Heart right ventricle (tissue), 16 donors: ENCODE results near the gene IFITM1. TPM values are rescaled to one million over a fixed set of nuclear protein-coding genes. Genes with fewer than 3 reads are reported as not detected.

Experiments
- ATAC-seq, 8 donors: fragments of 200-7000 bp; cut with Tn5 transposase; one replicate each; pipeline ENCODE4 v1.9.1; 2020; ENCODE audit warnings: mild to moderate bottlenecking in 8 of 8, moderate library complexity in 8 of 8, moderate number of reproducible peaks in 1 of 8
- DNase-seq, 2 donors: peaks; one replicate each; pipeline ENCODE4 v3.0.0-alpha.2; 2020
- H3K27ac ChIP-seq, 10 donors: fragments of 200-600 bp; sonication (generic) in 2 of 10; one replicate each; pipeline versions ENCODE4 v1.5.0 to v1.8.0; 2020 to 2022; ENCODE audit warnings: mild to moderate bottlenecking in 3 of 10
- H3K27me3 ChIP-seq, 7 donors: fragments of 200-600 bp; one replicate each; pipeline ENCODE4 v1.8.0; 2021 to 2022; ENCODE audit warnings: mild to moderate bottlenecking in 2 of 7
- H3K36me3 ChIP-seq, 9 donors: fragments of 200-600 bp; sonication (generic) in 1 of 9; one replicate each; pipeline versions ENCODE4 v1.5.0 to v1.8.0; 2020 to 2022; ENCODE audit warnings: mild to moderate bottlenecking in 2 of 9
- H3K4me1 ChIP-seq, 9 donors: fragments of 200-600 bp; sonication (generic) in 1 of 9; one replicate each; pipeline versions ENCODE4 v1.5.0 to v1.8.0; 2020 to 2022; ENCODE audit warnings: mild to moderate bottlenecking in 4 of 9
- H3K4me3 ChIP-seq, 10 donors: fragments of 200-600 bp; sonication (generic) in 2 of 10; one replicate each; pipeline versions ENCODE4 v1.5.0 to v1.8.0; 2020 to 2022; ENCODE audit warnings: mild to moderate bottlenecking in 7 of 10, moderate library complexity in 2 of 10
- H3K9me3 ChIP-seq, 11 donors: fragments of 200-600 bp in 10 of 11; sonication (generic) in 2 of 11; one replicate each; pipeline versions ENCODE4 v1.5.0 to v1.8.0; 2013 to 2022; ENCODE audit warnings: mild to moderate bottlenecking in 2 of 11, control low read depth in 1 of 11, moderate library complexity in 1 of 11
- WGBS, 2 donors: extraction: QIAGEN DNeasy Blood & Tissue Kit; methylation state at CpG; one replicate each; pipeline ENCODE4 v1.1.7; 2013; ENCODE audit warnings: inconsistent platforms in 1 of 2; 5-methylcytosine and 5-hydroxymethylcytosine counted together
- intact Hi-C, 10 donors: fragments of 100-400 bp; cut with DNase I; formaldehyde crosslinking; loops; one replicate each; pipeline versions ENCODE4 v1.11.1 to v1.14.2; 2022
- polyA plus RNA-seq, 2 donors: library from polyadenylated mRNA; stranded (reverse); fragments of 200-250 nt; gene quantifications; one replicate each; pipeline ENCODE4 v1.2.3, GENCODE V29; 2013
- total RNA-seq, 10 donors: library from RNA; stranded (reverse); fragmentation: NEBNext Ultra II Directional in 3 of 10; extraction: Animal tissue kit (Norgen Biotek cat#: 25700) in 3 of 10; gene quantifications; one replicate each; pipeline versions ENCODE4 v1.2.1 to v1.2.4, GENCODE V29; 2021 to 2023
- TF ChIP-seq, protein P1 (sequence below), 9 donors: fragments of 200-600 bp; sonication (generic) in 2 of 9; IDR thresholded peaks; one replicate each; pipeline versions ENCODE4 v1.5.0 to v1.8.0; 2021 to 2022; ENCODE audit warnings: antibody characterized with exemption in 9 of 9, mild to moderate bottlenecking in 5 of 9, moderate library complexity in 1 of 9
- donor health status: Arrhythmogenic right ventricular cardiomyopathy.
- donor health status: ischemic (EF 13 %, LVEDD 7.1; RV severe dilation, severe dysfunction).
- donor health status: healthy with polysubstance abuse.
- donor health status: DM: no; HTN: yes; CAD: no.
- donor health status: DM: no; HTN: no; CAD: no.
- donor health status: ischemic (EF 25% LVEDD 6.9; RV normal size, moderate dysfunction).
- donor health status: ischemic (EF 25% LVEDD 5.7; RV mildly dilated, moderate dysfunction).
- donor health status: healthy.
- donor health status: DM: yes; HTN: yes; CAD: no.
- donor health status: Ischemic cardiomyopathy.
- donor health status: ischemic (EF 35%, LVEDD 5.7; RV mildly dilated, moderate dysfunction).
- donor health status: nonischemic (EF 11% LVEDD 7.7; RV severe dilation, severe dysfunction).
- donor health status: DM: yes; HTN: yes; CAD: no.
- donor health status: PGD.
- donor health status: ischemic (EF 29% LVEDD 5.4; RV normal size, mild dysfunction).
- donor health status: nonischemic (EF 23%, LVEDD 6.1; RV moderate dilation, normal function).

Gene IFITM1
- total and polyA plus RNA-seq, 12 donors, result 51.6 to 427 (median 120) TPM

DNA sequence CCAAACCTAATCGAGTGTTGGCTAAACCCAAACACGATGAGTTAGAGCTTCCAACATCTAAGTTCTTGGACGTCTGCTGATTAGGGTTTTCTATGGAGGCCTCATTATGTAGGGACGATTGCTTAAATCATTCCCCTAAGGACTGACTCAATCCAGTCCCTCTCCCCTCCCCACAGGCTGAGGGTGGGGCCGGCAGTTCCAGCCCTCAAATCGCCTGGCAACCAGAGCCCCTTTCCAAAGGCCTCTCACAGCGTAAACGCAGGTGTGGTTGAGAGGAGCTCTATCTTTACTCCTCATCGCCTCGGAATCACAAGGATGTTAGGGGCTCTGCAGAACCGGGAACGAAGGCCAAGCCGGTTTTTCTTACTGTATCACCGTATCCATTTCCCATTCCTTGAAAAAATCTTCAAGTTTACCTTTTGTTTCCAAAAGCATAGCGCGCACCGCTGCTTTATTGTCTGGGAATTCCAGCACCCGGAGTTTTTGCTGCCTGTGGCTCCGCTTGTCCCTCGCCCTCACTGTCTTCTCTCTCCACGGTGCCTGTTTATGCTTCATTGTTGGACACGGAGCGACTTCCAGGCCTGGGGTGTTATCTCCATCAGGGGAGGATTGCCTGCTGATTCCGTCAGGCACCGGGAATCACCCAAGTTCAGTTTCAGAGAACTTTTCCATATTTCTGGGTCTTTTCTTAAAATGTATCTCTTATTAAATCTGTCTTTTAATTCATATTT is 20.6 kb downstream of the IFITM1 start:
- no peak overlapping the region for H3K4me3 ChIP-seq
- H3K27me3 ChIP-seq, result no peaks in the 10 kb centered on the region
- intact Hi-C loops, result no loop called here
- DNase-seq, result no peak
- no peaks in the 10 kb centered on the region for H3K36me3 ChIP-seq
- peak in 6 of 8 donors; percentile 12 to 85 (median 28) for ATAC-seq
- H3K9me3 ChIP-seq, result no peaks in the 10 kb centered on the region
- TF ChIP-seq, protein P1, sequence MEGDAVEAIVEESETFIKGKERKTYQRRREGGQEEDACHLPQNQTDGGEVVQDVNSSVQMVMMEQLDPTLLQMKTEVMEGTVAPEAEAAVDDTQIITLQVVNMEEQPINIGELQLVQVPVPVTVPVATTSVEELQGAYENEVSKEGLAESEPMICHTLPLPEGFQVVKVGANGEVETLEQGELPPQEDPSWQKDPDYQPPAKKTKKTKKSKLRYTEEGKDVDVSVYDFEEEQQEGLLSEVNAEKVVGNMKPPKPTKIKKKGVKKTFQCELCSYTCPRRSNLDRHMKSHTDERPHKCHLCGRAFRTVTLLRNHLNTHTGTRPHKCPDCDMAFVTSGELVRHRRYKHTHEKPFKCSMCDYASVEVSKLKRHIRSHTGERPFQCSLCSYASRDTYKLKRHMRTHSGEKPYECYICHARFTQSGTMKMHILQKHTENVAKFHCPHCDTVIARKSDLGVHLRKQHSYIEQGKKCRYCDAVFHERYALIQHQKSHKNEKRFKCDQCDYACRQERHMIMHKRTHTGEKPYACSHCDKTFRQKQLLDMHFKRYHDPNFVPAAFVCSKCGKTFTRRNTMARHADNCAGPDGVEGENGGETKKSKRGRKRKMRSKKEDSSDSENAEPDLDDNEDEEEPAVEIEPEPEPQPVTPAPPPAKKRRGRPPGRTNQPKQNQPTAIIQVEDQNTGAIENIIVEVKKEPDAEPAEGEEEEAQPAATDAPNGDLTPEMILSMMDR (IDR thresholded peaks at IDR 0.05), result no peak
- peak overlapping the region in 9 of 10 donors; percentile 55 to 90 (median 84) for H3K27ac ChIP-seq
- peaks cover 7 to 51% (median 30%) of the 10 kb centered on the region in 9 donors for H3K4me1 ChIP-seq
- 34 to 48% methylated on average over 25 of the region's 25 CpGs for WGBS, 2 donors

DNA sequence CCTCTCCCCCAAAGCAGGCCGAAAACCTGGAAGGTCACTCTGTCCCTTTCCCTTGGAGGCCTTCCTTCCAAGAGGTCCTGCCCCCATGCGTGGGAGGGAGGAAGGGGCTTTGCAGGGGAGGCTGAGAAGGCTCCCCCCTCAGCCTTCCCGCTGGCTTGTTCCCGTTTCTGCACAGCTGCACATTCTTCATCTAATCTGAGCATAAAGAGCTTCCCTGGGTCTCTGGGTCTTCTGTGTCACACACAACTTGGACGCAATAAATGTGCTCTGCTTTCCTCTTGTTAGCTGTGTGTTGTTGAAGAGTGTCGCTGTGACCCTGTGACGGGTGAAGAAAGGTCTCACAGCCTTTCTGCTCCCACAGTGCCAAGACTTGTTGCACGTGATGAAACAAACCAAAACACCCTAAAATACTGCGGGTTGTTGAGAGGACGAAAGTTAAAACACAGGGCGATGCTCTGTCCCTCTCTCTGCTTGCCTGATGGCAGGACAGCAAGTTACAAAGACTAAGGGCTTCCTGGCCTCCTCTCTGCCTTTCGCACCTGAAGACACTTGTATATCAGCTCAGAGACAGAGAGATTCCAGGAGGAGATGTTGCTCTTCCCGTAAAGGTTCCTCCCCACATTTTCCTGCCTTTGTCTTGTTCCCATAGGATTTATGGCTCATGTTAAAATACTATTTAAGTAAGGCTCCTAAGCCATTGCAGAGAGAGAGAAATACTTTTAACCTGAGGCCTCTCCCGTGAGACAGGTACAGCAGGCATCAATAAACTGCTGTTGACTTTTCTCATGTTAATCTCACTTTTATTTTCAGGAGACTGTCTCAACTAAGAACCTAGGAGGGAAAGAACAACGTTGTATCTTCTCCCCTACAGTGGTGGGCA is 22.2 kb downstream of the IFITM1 start:
- DNase-seq (peak in 1 of 2 donors; percentile 73), ATAC-seq (peak; percentile 50 to 86 (median 78))
- TF ChIP-seq, protein P1 (IDR thresholded peaks at IDR 0.05), result no peak
- H3K36me3 ChIP-seq, result no peaks in the 10 kb centered on the region
- H3K27me3 ChIP-seq, result no peaks in the 10 kb centered on the region
- intact Hi-C loops, result loop anchor here in 1 of 10 donors (2.0 kb wide), 1 partner anchor 17 kb away; no protein-coding TSS in a partner anchor
- H3K27ac ChIP-seq, result peak overlapping the region; percentile 69 to 90 (median 84)
- peaks cover 7 to 44% (median 31%) of the 10 kb centered on the region in 9 donors for H3K4me1 ChIP-seq
- 29 to 35% methylated on average over 15 of the region's 15 CpGs for WGBS, 2 donors
- H3K9me3 ChIP-seq, result no peaks in the 10 kb centered on the region
- no peak overlapping the region for H3K4me3 ChIP-seq

DNA sequence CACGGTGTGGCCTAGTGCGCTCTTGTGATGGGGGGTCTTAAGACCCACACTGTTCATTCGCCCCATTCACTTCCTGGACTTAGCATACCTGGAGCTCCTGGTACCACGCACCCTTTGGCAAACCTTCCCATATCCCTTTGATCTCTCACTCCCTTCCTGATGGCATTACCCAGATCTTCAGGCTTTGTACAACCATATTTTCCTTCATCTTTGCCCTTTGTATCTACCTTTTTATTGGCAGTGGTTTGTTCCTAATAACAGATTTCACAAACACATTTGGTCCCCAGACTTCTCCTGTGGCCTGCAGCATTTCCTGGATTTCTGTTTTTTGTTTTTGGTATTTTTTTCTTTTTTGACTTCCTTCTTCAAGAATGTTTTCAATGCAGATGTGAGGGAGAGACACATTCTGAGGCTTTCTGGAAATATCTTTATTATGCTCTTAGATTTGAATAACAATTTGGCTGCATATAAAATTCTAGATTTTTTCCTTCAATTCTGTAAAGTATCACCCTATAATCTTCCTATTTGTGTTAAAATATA is 22.9 kb downstream of the IFITM1 start:
- 84 to 85% methylated on average over 4 of the region's 4 CpGs for WGBS, 2 donors
- Histone ChIP-seq H3K27ac (peak overlapping the region; percentile 69 to 90 (median 84)), H3K4me1 (peaks cover 7 to 44% (median 34%) of the 10 kb centered on the region in 9 donors), H3K27me3 (no peaks in the 10 kb centered on the region), H3K36me3 (no peaks in the 10 kb centered on the region), H3K4me3 (no peak overlapping the region), H3K9me3 (no peaks in the 10 kb centered on the region)
- intact Hi-C loops, result loop anchor here in 1 of 10 donors (2.0 kb wide), 1 partner anchor 16 kb away; no protein-coding TSS in a partner anchor
- TF ChIP-seq, protein P1 (IDR thresholded peaks at IDR 0.05), result no peak
- ATAC-seq, result peak in 1 of 8 donors; percentile 25
- no peak for DNase-seq

DNA sequence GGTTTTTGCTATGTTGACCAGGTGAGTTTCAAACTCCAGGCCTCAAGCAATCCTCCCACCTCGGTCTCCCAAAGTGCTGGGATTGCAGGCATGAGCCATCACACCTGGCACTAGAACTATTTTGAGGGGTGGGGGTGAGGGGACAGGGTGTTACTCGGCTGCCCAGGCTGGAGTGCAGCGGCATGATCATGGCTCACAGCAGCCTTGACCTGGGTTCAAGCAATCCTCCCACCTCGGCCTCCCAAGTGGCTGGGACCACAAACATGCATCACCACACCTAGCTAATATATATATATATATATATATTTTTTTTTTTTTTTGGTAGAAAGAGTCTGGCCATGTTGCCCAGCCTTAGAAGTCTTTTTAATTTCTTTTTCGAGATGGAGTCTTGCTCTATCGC is 23.9 kb downstream of the IFITM1 start:
- intact Hi-C loops, result loop anchor here in 1 of 10 donors (2.0 kb wide), 1 partner anchor 15 kb away; no protein-coding TSS in a partner anchor
- WGBS, 2 donors, result 91 to 95% methylated on average over 6 of the region's 6 CpGs
- TF ChIP-seq, protein P1 (IDR thresholded peaks at IDR 0.05), result no peak

More for the DNA sequence above, 23.9 kb downstream of the IFITM1 start:
- no peak for ATAC-seq
- no peaks in the 10 kb centered on the region for H3K9me3 ChIP-seq
- H3K4me3 ChIP-seq, result no peak overlapping the region
- no peaks in the 10 kb centered on the region for H3K27me3 ChIP-seq
- no peaks in the 10 kb centered on the region for H3K36me3 ChIP-seq
- no peak for DNase-seq
- peaks cover 7 to 49% (median 36%) of the 10 kb centered on the region in 9 donors for H3K4me1 ChIP-seq
- H3K27ac ChIP-seq, result peak overlapping the region in 5 of 10 donors; percentile 84 to 90 (median 87)
